ENCODE data around the gene C1QTNF6. TPM values are rescaled to one million over a fixed set of nuclear protein-coding genes. Genes with fewer than 3 reads are reported as not detected.

The C1QTNF6 gene
- total and polyA plus RNA-seq, 10 of the 15 experiments (the other 5 are each of a cell fraction or from before 2014, with no cell fraction given) = 0.16 to 4.1 (median 1.3) TPM

GRCh38 chr22:37221424-37222333 is 33.6 kb upstream of the C1QTNF6 start:
- peaks cover 10 to 21% of the 10 kb centered on the region in 2 experiments for H3K36me3 ChIP-seq (ENCODE audit: control insufficient read depth in 2 of 2, insufficient read depth in 2 of 2, low read length in 1 of 2)
- peak overlapping the region; percentile 80; the same call in 1 of the 2 replicates for H3K4me3 ChIP-seq
- DNase-seq (ENCODE audit: low read depth, low spot score) (no peak), ATAC-seq (no peak), FAIRE-seq (no peak)
- TF ChIP-seq CUX1 (IDR thresholded peaks at IDR 0.05; ENCODE audit: insufficient replicate concordance, low read depth, low read length) (no peak), MTA3 (IDR thresholded peaks at IDR 0.05; ENCODE audit: borderline replicate concordance, low read length) (0 out of 2 replicates have a peak, but pooled peaks have one; percentile 26)
- TF ChIP-seq, protein P1, sequence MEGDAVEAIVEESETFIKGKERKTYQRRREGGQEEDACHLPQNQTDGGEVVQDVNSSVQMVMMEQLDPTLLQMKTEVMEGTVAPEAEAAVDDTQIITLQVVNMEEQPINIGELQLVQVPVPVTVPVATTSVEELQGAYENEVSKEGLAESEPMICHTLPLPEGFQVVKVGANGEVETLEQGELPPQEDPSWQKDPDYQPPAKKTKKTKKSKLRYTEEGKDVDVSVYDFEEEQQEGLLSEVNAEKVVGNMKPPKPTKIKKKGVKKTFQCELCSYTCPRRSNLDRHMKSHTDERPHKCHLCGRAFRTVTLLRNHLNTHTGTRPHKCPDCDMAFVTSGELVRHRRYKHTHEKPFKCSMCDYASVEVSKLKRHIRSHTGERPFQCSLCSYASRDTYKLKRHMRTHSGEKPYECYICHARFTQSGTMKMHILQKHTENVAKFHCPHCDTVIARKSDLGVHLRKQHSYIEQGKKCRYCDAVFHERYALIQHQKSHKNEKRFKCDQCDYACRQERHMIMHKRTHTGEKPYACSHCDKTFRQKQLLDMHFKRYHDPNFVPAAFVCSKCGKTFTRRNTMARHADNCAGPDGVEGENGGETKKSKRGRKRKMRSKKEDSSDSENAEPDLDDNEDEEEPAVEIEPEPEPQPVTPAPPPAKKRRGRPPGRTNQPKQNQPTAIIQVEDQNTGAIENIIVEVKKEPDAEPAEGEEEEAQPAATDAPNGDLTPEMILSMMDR (IDR thresholded peaks at IDR 0.05 in 2 of 3, conservative IDR thresholded peaks at IDR 0.05 in 1 of 3; ENCODE audit: control insufficient read depth in 2 of 3, extremely low read depth in 1 of 3, insufficient read depth in 1 of 3, low read depth in 3 of 3, low read length in 3 of 3) = 0 out of 6 replicates have a peak, but pooled peaks of 1 of the 3 experiments have one; percentile 13
- POLR2A ChIA-PET = interaction anchor here (0.6 to 11.6 kb wide), 6 partner anchors 21 to 61 kb away, joined by 3 to 246 read pairs (median 6); partner anchors contain the start of gene RAC2
- H2AFZ ChIP-seq (ENCODE audit: control insufficient read depth, low read depth, low read length) = no peak overlapping the region
- no peaks in the 10 kb centered on the region for H4K20me1 ChIP-seq (ENCODE audit: control insufficient read depth, insufficient read depth)
- peak overlapping the region; percentile 99 for H3K27ac ChIP-seq (ENCODE audit: control insufficient read depth, insufficient read depth)
- BruUV-seq (replicated peaks) = no TSS peak
- peaks cover 71% of the 10 kb centered on the region for H3K4me1 ChIP-seq (ENCODE audit: control insufficient read depth, insufficient read depth, low read length)
- peaks cover 4% of the 10 kb centered on the region; the same call in 2 of the 3 replicates for H3K9me3 ChIP-seq (replicated peaks; ENCODE audit: control insufficient read depth, insufficient read depth, low read length)
- WGBS (ENCODE audit: insufficient coverage, insufficient replicate concordance, low lambda C conversion rate, missing lambda C conversion rate) = 87% methylated on average over 10 of the region's 10 CpGs
- peaks cover 26% of the 10 kb centered on the region for H3K79me2 ChIP-seq (ENCODE audit: control insufficient read depth, insufficient read depth, low read length)
- peak overlapping the region; percentile 78 for H3K4me2 ChIP-seq (ENCODE audit: control insufficient read depth, insufficient read depth)
- SMC1A ChIA-PET (ENCODE audit: uncharacterized antibody, unreplicated experiment) = interaction anchor here (0.9 to 6.7 kb wide), 8 partner anchors 9 to 88 kb away, joined by 3 to 109 read pairs (median 8); partner anchors contain the start of gene RAC2
- H3K27me3 ChIP-seq (replicated peaks in 1 of 2; ENCODE audit: control insufficient read depth in 2 of 2, insufficient read depth in 2 of 2, low read length in 1 of 2) = no peaks in the 10 kb centered on the region
- in situ Hi-C loops (cut with MboI) = loop anchor here (25.0 kb wide), 1 partner anchor 1834 kb away; the partner anchor contains the start of gene HMOX1
- intact Hi-C loops (cut with micrococcal nuclease; ENCODE audit: unreplicated experiment) = no loop called here
- RAD21 ChIA-PET (ENCODE audit: unreplicated experiment) = interaction anchor here (0.6 to 11.8 kb wide), 5 partner anchors 20 to 1468 kb away, joined by 3 to 196 read pairs (median 7); partner anchors contain the start of gene RAC2
- H3K9ac ChIP-seq (ENCODE audit: control insufficient read depth, insufficient read depth, low read length) = no peak overlapping the region
- CTCF ChIA-PET = interaction anchor here (0.6 to 6.7 kb wide), 8 partner anchors 21 to 93 kb away, joined by 3 to 111 read pairs (median 4); no protein-coding TSS in a partner anchor

Data from GM12878 (cell line).